PFSK-1 (cell line): ENCODE results near the gene DCAF4L1.
A peak's percentile ranks its signal among the peaks of the same experiment; 100 is the strongest.

ENCODE experiments used
- FOXP2 ChIP-seq: optimal IDR thresholded peaks from 2 replicates; pipeline ENCODE3; 2011; ENCODE audit warnings: borderline replicate concordance, control low read depth, inconsistent platforms; ENCODE audit not compliant: insufficient read depth; ENCODE audit errors: extremely low read length, extremely low read depth
- POLR2AphosphoS5 ChIP-seq: IDR thresholded peaks from 2 replicates; pipeline ENCODE4 v1.6.1; 2012; ENCODE audit warnings: low read depth, mild to moderate bottlenecking, control low read depth, low read length, moderate library complexity
- REST ChIP-seq, 2 experiments: IDR thresholded peaks; 2 replicates each; pipeline versions ENCODE4 v1.6.1 to v1.8.0; 2011 to 2012; ENCODE audit warnings: low read depth in 2 of 2, low read length in 2 of 2, control low read depth in 1 of 2, inconsistent platforms in 1 of 2, mild to moderate bottlenecking in 1 of 2, moderate library complexity in 1 of 2; ENCODE audit not compliant: insufficient read depth in 1 of 2
- SIN3A ChIP-seq: IDR thresholded peaks from 2 replicates; pipeline ENCODE4 v1.6.1; 2012; ENCODE audit warnings: mild to moderate bottlenecking, low read length, moderate library complexity, borderline replicate concordance; ENCODE audit not compliant: insufficient read depth
- TAF1 ChIP-seq: IDR thresholded peaks from 2 replicates; pipeline ENCODE4 v1.6.1; 2012; ENCODE audit warnings: low read length, control low read depth, borderline replicate concordance; ENCODE audit not compliant: insufficient read depth

GRCh38 chr4:41990365-41991111 lies 9.0 kb downstream of the DCAF4L1 start, which contains the start of gene SLC30A9:
- TF ChIP-seq POLR2AphosphoS5 (peak; percentile 97), TAF1 (peak; percentile 80; the same call in 1 of the 2 replicates), REST (IDR thresholded peaks at IDR 0.05; ENCODE audit: insufficient read depth in 1 of 2, low read depth in 2 of 2, low read length in 2 of 2) (0 out of 4 replicates have a peak, but pooled peaks of 1 of the 2 experiments have one; percentile 7), FOXP2 (peak; percentile 72), SIN3A (no peak)
